Measurements from ENCODE around the gene LIN54. TPM values are rescaled to one million over a fixed set of nuclear protein-coding genes. Genes with fewer than 3 reads are reported as not detected.

LIN54 gene
- total RNA-seq, 1 experiment from 2014 or later = 12.7 TPM

DNA sequence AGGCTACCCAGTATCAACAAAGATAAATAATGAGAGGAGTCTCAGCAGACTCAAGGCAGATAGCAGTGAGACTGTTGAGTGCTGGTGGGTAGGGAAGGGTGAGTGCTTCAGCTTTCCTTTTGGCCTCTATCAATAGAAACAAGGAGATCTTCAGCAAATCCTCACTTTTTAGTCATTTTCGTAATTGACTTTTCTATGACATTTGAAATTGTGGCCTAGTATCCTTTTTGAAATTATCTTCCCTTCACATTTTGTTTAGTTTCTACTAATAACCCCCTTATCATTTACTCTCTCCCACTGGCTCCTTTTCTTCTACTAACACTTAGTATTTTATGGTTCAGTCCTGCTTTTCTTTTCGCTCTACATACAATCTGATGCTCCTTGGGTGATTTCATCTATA lies 44.9 kb downstream of the LIN54 start:
- Mint-ChIP-seq H3K27ac (no peak overlapping the region), H3K27me3 (ENCODE audit: low read depth) (no peaks in the 10 kb centered on the region), H3K4me1 (no peaks in the 10 kb centered on the region), H3K4me3 (no peak overlapping the region), H3K36me3 (peaks cover 8% of the 10 kb centered on the region; the same call in 1 of the 2 replicates), H3K9me3 (no peaks in the 10 kb centered on the region)
- CTCF ChIA-PET = no interaction called here
- POLR2A ChIA-PET = no interaction called here
- TF ChIP-seq FOXP1 (CRISPR knock-in tag; IDR thresholded peaks at IDR 0.05; ENCODE audit: borderline replicate concordance) (no peak), SMAD3 (CRISPR knock-in tag; IDR thresholded peaks at IDR 0.05; ENCODE audit: borderline replicate concordance) (no peak), ATF2 (CRISPR knock-in tag; IDR thresholded peaks at IDR 0.05; ENCODE audit: borderline replicate concordance, low read depth) (no peak), CDX4 (CRISPR knock-in tag; IDR thresholded peaks at IDR 0.05; ENCODE audit: borderline replicate concordance) (no peak), CREM (CRISPR knock-in tag; IDR thresholded peaks at IDR 0.05) (no peak), CBFB (CRISPR knock-in tag; IDR thresholded peaks at IDR 0.05; ENCODE audit: low read depth) (no peak), NR1H2 (CRISPR knock-in tag; IDR thresholded peaks at IDR 0.05) (no peak), NR3C1 (CRISPR knock-in tag; conservative IDR thresholded peaks at IDR 0.05; ENCODE audit: low read depth) (no peak), ZNF512 (CRISPR knock-in tag; IDR thresholded peaks at IDR 0.05; ENCODE audit: borderline replicate concordance) (no peak), ZNF232 (CRISPR knock-in tag; IDR thresholded peaks at IDR 0.05) (no peak)
- TF ChIP-seq, protein P1, sequence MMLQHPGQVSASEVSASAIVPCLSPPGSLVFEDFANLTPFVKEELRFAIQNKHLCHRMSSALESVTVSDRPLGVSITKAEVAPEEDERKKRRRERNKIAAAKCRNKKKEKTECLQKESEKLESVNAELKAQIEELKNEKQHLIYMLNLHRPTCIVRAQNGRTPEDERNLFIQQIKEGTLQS (CRISPR knock-in tag; conservative IDR thresholded peaks at IDR 0.05) = no peak
- TF ChIP-seq, protein P2, sequence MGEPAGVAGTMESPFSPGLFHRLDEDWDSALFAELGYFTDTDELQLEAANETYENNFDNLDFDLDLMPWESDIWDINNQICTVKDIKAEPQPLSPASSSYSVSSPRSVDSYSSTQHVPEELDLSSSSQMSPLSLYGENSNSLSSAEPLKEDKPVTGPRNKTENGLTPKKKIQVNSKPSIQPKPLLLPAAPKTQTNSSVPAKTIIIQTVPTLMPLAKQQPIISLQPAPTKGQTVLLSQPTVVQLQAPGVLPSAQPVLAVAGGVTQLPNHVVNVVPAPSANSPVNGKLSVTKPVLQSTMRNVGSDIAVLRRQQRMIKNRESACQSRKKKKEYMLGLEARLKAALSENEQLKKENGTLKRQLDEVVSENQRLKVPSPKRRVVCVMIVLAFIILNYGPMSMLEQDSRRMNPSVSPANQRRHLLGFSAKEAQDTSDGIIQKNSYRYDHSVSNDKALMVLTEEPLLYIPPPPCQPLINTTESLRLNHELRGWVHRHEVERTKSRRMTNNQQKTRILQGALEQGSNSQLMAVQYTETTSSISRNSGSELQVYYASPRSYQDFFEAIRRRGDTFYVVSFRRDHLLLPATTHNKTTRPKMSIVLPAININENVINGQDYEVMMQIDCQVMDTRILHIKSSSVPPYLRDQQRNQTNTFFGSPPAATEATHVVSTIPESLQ (CRISPR knock-in tag; IDR thresholded peaks at IDR 0.05) = no peak
- TF ChIP-seq, protein P3, sequence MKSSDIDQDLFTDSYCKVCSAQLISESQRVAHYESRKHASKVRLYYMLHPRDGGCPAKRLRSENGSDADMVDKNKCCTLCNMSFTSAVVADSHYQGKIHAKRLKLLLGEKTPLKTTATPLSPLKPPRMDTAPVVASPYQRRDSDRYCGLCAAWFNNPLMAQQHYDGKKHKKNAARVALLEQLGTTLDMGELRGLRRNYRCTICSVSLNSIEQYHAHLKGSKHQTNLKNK (CRISPR knock-in tag; IDR thresholded peaks at IDR 0.05) = no peak
- DNase-seq (ENCODE audit: low spot score) (no peak), ATAC-seq (no peak)

DNA sequence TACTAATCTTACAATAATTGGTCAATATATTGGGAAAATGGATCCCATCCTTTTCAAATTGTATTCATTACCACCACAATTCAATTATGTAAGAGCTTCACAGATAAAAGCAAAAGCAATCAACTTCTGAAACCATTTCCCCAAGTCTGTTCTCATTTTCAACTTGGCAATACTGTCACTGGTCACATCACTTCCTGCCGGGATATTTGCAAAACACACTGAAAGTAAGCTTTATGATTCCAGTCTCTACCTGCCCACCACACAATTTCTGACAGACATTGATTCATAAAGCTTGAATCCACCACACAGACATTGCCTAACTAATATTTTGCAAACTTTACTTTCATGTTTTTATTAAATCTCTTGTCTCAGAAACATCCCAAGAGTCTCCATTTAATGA lies 53.6 kb downstream of the LIN54 start:
- H3K4me1 Mint-ChIP-seq = no peaks in the 10 kb centered on the region
- ChIA-PET CTCF (no interaction called here), POLR2A (no interaction called here)
- no peak overlapping the region for H3K27ac Mint-ChIP-seq
- H3K9me3 Mint-ChIP-seq = no peaks in the 10 kb centered on the region
- no peak overlapping the region for H3K4me3 Mint-ChIP-seq
- no peaks in the 10 kb centered on the region for H3K36me3 Mint-ChIP-seq
- ATAC-seq = no peak
- DNase-seq (ENCODE audit: low spot score) = no peak
- no peaks in the 10 kb centered on the region for H3K27me3 Mint-ChIP-seq (ENCODE audit: low read depth)
- TF ChIP-seq ZNF121 (CRISPR knock-in tag; IDR thresholded peaks at IDR 0.05) (no peak), ZNF396 (CRISPR knock-in tag; IDR thresholded peaks at IDR 0.05; ENCODE audit: borderline replicate concordance) (no peak), ETV6 (CRISPR knock-in tag; IDR thresholded peaks at IDR 0.05) (no peak), ATF2 (CRISPR knock-in tag; IDR thresholded peaks at IDR 0.05; ENCODE audit: borderline replicate concordance, low read depth) (no peak), ZNF232 (CRISPR knock-in tag; IDR thresholded peaks at IDR 0.05) (no peak), ZNF423 (CRISPR knock-in tag; IDR thresholded peaks at IDR 0.05) (no peak), ARID4B (CRISPR knock-in tag; IDR thresholded peaks at IDR 0.05; ENCODE audit: borderline replicate concordance) (no peak), NFE2L1 (CRISPR knock-in tag; IDR thresholded peaks at IDR 0.05) (no peak), FOXK1 (CRISPR knock-in tag; IDR thresholded peaks at IDR 0.05) (no peak), ZNF416 (CRISPR knock-in tag; IDR thresholded peaks at IDR 0.05) (no peak), MLX (CRISPR knock-in tag; IDR thresholded peaks at IDR 0.05) (no peak)
- TF ChIP-seq, protein P1 (CRISPR knock-in tag; conservative IDR thresholded peaks at IDR 0.05) = no peak
